GM19023 (cell line): ENCODE data around the gene TRIM13.
"Not testable (repeated sequence)": the region's sequence is repeated elsewhere in the genome, so short reads cannot be mapped to it uniquely, and the experiment has no call there.

ENCODE experiments used
- ATAC-seq: cut with Tn5 transposase; IDR thresholded peaks from one replicate; pipeline ENCODE4 v1.9.1; 2021; ENCODE audit warnings: mild to moderate bottlenecking, moderate library complexity; ENCODE audit not compliant: unreplicated experiment

TRIM13 gene

DNA sequence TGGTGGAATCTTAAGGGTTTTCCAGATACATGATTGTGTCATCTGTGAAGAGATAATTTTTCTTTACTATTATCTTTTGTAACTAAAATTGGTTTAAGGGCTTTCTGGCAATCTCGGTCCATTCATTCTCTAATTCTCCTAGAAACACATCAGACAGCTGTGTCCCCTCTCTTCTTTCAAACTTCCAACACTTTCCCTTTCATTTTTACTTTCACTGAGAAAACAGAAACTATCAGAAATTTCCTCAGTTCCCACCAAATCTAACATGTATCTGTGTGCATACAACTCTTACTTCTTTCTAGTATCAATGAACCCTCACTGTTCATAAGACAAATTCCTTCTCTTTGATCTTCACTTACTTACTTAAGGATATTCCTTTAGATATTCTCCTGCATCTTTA, 58.6 kb downstream of the TRIM13 start:
- no peak for ATAC-seq

- no peak for ATAC-seq
Observed at GRCh38 chr13:50060718-50061117, 63.9 kb downstream of the TRIM13 start.

DNA sequence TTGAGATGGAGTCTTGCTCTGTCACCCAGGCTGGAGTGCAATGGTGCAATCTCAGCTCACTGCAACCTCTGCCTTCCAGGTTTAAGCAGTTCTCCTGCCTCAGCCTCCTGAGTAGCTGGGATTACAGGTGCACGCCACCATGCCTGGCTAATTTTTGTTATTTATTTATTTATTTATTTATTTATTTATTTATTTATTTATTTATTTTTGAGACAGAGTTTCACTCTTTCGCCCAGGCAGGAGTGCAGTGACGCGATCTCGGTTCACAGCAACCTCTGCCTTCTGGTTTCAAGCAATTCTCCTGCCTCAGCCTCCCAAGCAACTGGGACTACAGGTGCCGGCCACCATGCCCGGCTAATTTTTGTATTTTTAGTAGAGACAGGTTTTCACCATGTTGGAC, 65.5 kb downstream of the TRIM13 start:
- ATAC-seq = not testable (repeated sequence)

GRCh38 chr13:50065712-50066111, 68.9 kb downstream of the TRIM13 start:
- no peak for ATAC-seq
